CD4-positive, CD25-positive, alpha-beta regulatory T cell (primary cell): ENCODE data around the gene DEFB128. TPM values are rescaled to one million over a fixed set of nuclear protein-coding genes. Genes with fewer than 3 reads are reported as not detected.
"Not testable (repeated sequence)": the region's sequence is repeated elsewhere in the genome, so short reads cannot be mapped to it uniquely, and the experiment has no call there.

ENCODE experiments used
- ATAC-seq, 2 donors: fragments of 150-1000 bp; cut with Tn5 transposase; one replicate each; pipeline ENCODE4 v1.10.0; 2021; ENCODE audit warnings: low read depth in 2 of 2, moderate number of reproducible peaks in 2 of 2, moderate library complexity in 1 of 2
- DNase-seq, 3 donors: peaks; one replicate each; pipeline versions ENCODE4 v3.0.0 to v3.0.0-alpha.2; 2012 to 2022; ENCODE audit warnings: mixed read lengths in 1 of 3
- H3K27ac ChIP-seq: one replicate; pipeline ENCODE4 v1.7.0; 2013; ENCODE audit warnings: mild to moderate bottlenecking, low read length; ENCODE audit not compliant: insufficient read depth, poor library complexity, severe bottlenecking
- H3K27me3 ChIP-seq: one replicate; pipeline ENCODE4 v1.7.0; 2013; ENCODE audit warnings: low read length; ENCODE audit not compliant: control insufficient read depth, insufficient read depth
- H3K36me3 ChIP-seq: one replicate; pipeline ENCODE4 v1.7.0; 2013; ENCODE audit warnings: mild to moderate bottlenecking, low read length, moderate library complexity; ENCODE audit not compliant: control insufficient read depth, insufficient read depth
- H3K4me1 ChIP-seq: 2 replicates; pipeline ENCODE4 v1.7.0; 2013; ENCODE audit warnings: mild to moderate bottlenecking, low read length; ENCODE audit not compliant: insufficient read depth, control insufficient read depth, poor library complexity, severe bottlenecking
- H3K4me3 ChIP-seq: one replicate; pipeline ENCODE4 v1.7.0; 2013; ENCODE audit warnings: low read depth, mild to moderate bottlenecking, low read length, moderate library complexity
- H3K9me3 ChIP-seq, 2 experiments: 1 replicate in 1 of 2; 2 replicates in 1 of 2; pipeline ENCODE4 v1.7.0; 2013; ENCODE audit warnings: low read length in 2 of 2, mild to moderate bottlenecking in 1 of 2, moderate library complexity in 1 of 2; ENCODE audit not compliant: control insufficient read depth in 2 of 2
- H3K27ac Mint-ChIP-seq, 3 donors: one replicate each; pipeline ENCODE4 v1.8.0; 2020 to 2022; ENCODE audit warnings: mild to moderate bottlenecking in 3 of 3, mixed read lengths in 3 of 3, moderate library complexity in 2 of 3
- H3K27me3 Mint-ChIP-seq: one replicate; pipeline ENCODE4 v1.8.0; 2022; ENCODE audit warnings: mild to moderate bottlenecking, mixed read lengths
- H3K36me3 Mint-ChIP-seq: one replicate; pipeline ENCODE4 v1.8.0; 2020; ENCODE audit warnings: mixed read lengths
- H3K4me1 Mint-ChIP-seq, 4 donors: one replicate each; pipeline ENCODE4 v1.8.0; 2020 to 2022; ENCODE audit warnings: mixed read lengths in 4 of 4, mild to moderate bottlenecking in 1 of 4
- H3K4me3 Mint-ChIP-seq, 4 donors: one replicate each; pipeline ENCODE4 v1.8.0; 2020 to 2022; ENCODE audit warnings: mild to moderate bottlenecking in 4 of 4, mixed read lengths in 4 of 4, moderate library complexity in 3 of 4
- H3K9me3 Mint-ChIP-seq, 7 donors: one replicate each; pipeline ENCODE4 v1.8.0; 2020 to 2022; ENCODE audit warnings: mixed read lengths in 7 of 7, mild to moderate bottlenecking in 3 of 7, moderate library complexity in 2 of 7
- polyA plus RNA-seq, 4 donors: library from polyadenylated mRNA; unstranded; fragments of 300-500 nt; fragmentation: Illumina TruSeq; gene quantifications; one replicate each; pipeline ENCODE4 v1.2.3, GENCODE V29; 2021
- total RNA-seq: library from RNA; stranded (reverse); gene quantifications from one replicate; pipeline ENCODE4 v1.2.3, GENCODE V29; 2022

DEFB128 gene
- total and polyA plus RNA-seq, 5 donors from 2014 or later = not detected

DNA sequence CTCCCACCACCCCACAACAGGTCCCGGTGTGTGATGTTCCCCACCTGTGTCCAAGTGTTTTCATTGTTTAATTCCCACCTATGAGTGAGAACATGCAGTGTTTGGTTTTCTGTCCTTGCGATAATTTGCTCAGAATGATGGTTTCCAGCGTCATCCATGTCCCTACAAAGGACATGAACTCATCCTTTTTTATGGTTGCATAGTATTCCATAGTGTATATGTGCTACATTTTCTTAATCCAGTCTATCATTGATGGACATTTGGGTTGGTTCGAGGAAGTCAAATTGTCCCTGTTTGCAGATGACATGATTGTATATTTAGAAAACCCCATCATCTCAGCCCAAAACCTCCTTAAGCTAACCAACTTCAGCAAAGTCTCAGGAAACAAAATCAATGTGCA is 14.1 kb upstream of the DEFB128 start:
- not testable (repeated sequence) for H3K27ac Mint-ChIP-seq, DNase-seq, H3K36me3 Mint-ChIP-seq, H3K27me3 ChIP-seq, H3K36me3 ChIP-seq, H3K4me1 ChIP-seq, ATAC-seq, H3K4me3 ChIP-seq, H3K27ac ChIP-seq, H3K4me1 Mint-ChIP-seq, H3K9me3 ChIP-seq, H3K4me3 Mint-ChIP-seq, H3K9me3 Mint-ChIP-seq
- H3K27me3 Mint-ChIP-seq = peaks cover 28% of the 10 kb centered on the region

- H3K9me3 ChIP-seq = no peaks in the 10 kb centered on the region
- H3K27me3 Mint-ChIP-seq = peaks cover 35% of the 10 kb centered on the region
- H3K4me1 Mint-ChIP-seq = no peaks in the 10 kb centered on the region
- H3K36me3 Mint-ChIP-seq = no peaks in the 10 kb centered on the region
- no peak overlapping the region for H3K4me3 Mint-ChIP-seq
- H3K27ac ChIP-seq = no peak overlapping the region
- no peak overlapping the region for H3K27ac Mint-ChIP-seq
- no peaks in the 10 kb centered on the region for H3K4me1 ChIP-seq
- peaks cover 0 to 5% (median 1%) of the 10 kb centered on the region in 7 donors for H3K9me3 Mint-ChIP-seq
- H3K27me3 ChIP-seq = peaks cover 4% of the 10 kb centered on the region
- no peak overlapping the region for H3K4me3 ChIP-seq
- DNase-seq (no peak), ATAC-seq (no peak)
- H3K36me3 ChIP-seq = no peaks in the 10 kb centered on the region
Observed at GRCh38 chr20:199996-200395, 10.5 kb upstream of the DEFB128 start.

- Histone ChIP-seq H3K27me3 (peaks cover 6% of the 10 kb centered on the region), H3K27ac (no peak overlapping the region), H3K4me1 (no peaks in the 10 kb centered on the region), H3K4me3 (no peak overlapping the region), H3K36me3 (no peaks in the 10 kb centered on the region), H3K9me3 (no peaks in the 10 kb centered on the region)
- ATAC-seq (no peak), DNase-seq (no peak)
- Mint-ChIP-seq H3K27me3 (peaks cover 37% of the 10 kb centered on the region), H3K9me3 (peaks cover 0 to 5% (median 0%) of the 10 kb centered on the region in 7 donors), H3K4me3 (no peak overlapping the region), H3K27ac (no peak overlapping the region), H3K4me1 (no peaks in the 10 kb centered on the region), H3K36me3 (no peaks in the 10 kb centered on the region)
Observed at GRCh38 chr20:198225-198624, 8.7 kb upstream of the DEFB128 start.

GRCh38 chr20:187733-188132 is 1.8 kb downstream of the DEFB128 start:
- H3K4me1 Mint-ChIP-seq = no peaks in the 10 kb centered on the region
- H3K27ac Mint-ChIP-seq = no peak overlapping the region
- DNase-seq (no peak), ATAC-seq (no peak)
- Histone ChIP-seq H3K4me3 (no peak overlapping the region), H3K27me3 (peaks cover 21% of the 10 kb centered on the region), H3K36me3 (no peaks in the 10 kb centered on the region), H3K27ac (no peak overlapping the region), H3K4me1 (no peaks in the 10 kb centered on the region), H3K9me3 (peaks cover 0 to 2% of the 10 kb centered on the region in 2 experiments)
- H3K9me3 Mint-ChIP-seq = peaks cover 0 to 30% (median 5%) of the 10 kb centered on the region in 7 donors
- peaks cover 55% of the 10 kb centered on the region for H3K27me3 Mint-ChIP-seq
- H3K4me3 Mint-ChIP-seq = no peak overlapping the region
- no peaks in the 10 kb centered on the region for H3K36me3 Mint-ChIP-seq

DNA sequence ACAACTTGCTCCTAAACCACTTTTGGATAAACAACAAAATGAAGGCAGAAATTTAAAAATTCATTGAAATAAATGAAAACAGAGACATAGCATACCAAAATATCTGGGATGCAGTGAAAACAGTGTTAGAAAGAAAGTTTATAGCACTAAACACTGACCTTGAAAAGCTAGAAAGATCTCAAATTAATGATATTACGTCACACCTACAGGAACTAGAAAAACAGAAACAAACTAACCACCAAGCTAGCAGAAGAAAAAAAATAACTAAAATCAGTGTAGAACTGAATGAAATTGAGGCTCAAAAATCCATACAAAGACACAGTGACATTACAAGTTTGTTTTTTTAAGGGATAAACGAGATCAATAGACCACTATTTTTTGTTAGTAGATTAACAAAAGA is 5.2 kb downstream of the DEFB128 start:
- Mint-ChIP-seq H3K4me1 (no peaks in the 10 kb centered on the region), H3K9me3 (peaks cover 0 to 19% (median 5%) of the 10 kb centered on the region in 7 donors), H3K27me3 (peaks cover 53% of the 10 kb centered on the region), H3K36me3 (no peaks in the 10 kb centered on the region), H3K27ac (no peak overlapping the region), H3K4me3 (no peak overlapping the region)
- no peak for DNase-seq
- no peak overlapping the region for H3K27ac ChIP-seq
- H3K4me3 ChIP-seq = no peak overlapping the region
- H3K36me3 ChIP-seq = no peaks in the 10 kb centered on the region
- no peaks in the 10 kb centered on the region for H3K4me1 ChIP-seq
- peaks cover 0 to 2% of the 10 kb centered on the region in 2 experiments for H3K9me3 ChIP-seq
- no peak for ATAC-seq
- H3K27me3 ChIP-seq = peaks cover 28% of the 10 kb centered on the region

DNA sequence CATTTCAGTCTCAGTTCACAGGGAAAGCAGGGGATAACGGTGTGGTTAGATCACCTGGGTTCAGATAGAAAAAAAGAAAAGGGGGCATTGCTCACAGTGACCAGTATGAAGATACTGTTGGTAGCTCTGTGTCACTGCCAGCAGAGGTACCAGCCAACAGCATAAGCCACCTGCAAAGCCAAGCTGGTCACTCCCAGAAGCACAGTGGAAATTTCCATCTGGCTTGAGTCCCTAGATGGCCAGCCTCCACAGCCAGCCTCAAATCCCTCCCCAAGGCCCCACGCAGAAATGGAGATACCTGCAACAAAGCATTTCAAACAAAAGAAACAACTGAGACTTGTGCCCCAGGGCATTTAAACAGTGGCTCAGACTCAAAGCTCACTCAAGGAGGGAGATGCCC is 20.6 kb downstream of the DEFB128 start:
- no peak overlapping the region for H3K27ac Mint-ChIP-seq
- Histone ChIP-seq H3K27me3 (peaks cover 3% of the 10 kb centered on the region), H3K4me3 (no peak overlapping the region), H3K9me3 (no peaks in the 10 kb centered on the region), H3K36me3 (no peaks in the 10 kb centered on the region), H3K27ac (no peak overlapping the region), H3K4me1 (no peaks in the 10 kb centered on the region)
- no peak for DNase-seq
- no peak for ATAC-seq
- peaks cover 7% of the 10 kb centered on the region for H3K27me3 Mint-ChIP-seq
- H3K4me1 Mint-ChIP-seq = no peaks in the 10 kb centered on the region
- peaks cover 0 to 1% (median 0%) of the 10 kb centered on the region in 7 donors for H3K9me3 Mint-ChIP-seq
- H3K4me3 Mint-ChIP-seq = no peak overlapping the region
- no peaks in the 10 kb centered on the region for H3K36me3 Mint-ChIP-seq

DNA sequence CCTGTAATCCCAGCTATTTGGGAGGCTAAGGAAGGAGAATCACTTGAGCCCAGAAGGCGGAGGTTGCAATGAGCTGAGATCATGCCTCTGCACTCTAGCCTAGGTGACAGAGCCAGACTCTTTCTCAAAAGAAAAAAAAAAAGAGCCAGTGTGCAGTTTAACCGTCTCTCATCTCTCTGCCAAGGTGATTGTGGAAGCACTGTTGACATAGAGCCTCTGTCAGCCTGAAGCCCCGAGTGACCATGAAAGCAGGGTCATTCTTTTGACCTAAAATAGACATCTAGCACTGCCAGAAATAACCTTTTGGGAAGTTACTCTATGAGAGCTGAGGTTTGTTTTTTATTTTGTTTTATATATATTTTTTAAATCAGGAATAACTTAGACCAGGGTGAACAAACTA is 24.9 kb downstream of the DEFB128 start:
- Mint-ChIP-seq H3K36me3 (no peaks in the 10 kb centered on the region), H3K27me3 (peaks cover 18% of the 10 kb centered on the region), H3K4me1 (no peaks in the 10 kb centered on the region), H3K9me3 (peaks cover 0 to 3% (median 1%) of the 10 kb centered on the region in 7 donors), H3K4me3 (no peak overlapping the region), H3K27ac (no peak overlapping the region)
- ATAC-seq (no peak), DNase-seq (no peak)
- peaks cover 8% of the 10 kb centered on the region for H3K27me3 ChIP-seq
- H3K4me3 ChIP-seq = no peak overlapping the region
- no peak overlapping the region for H3K27ac ChIP-seq
- no peaks in the 10 kb centered on the region for H3K9me3 ChIP-seq
- no peaks in the 10 kb centered on the region for H3K36me3 ChIP-seq
- no peaks in the 10 kb centered on the region for H3K4me1 ChIP-seq

DNA sequence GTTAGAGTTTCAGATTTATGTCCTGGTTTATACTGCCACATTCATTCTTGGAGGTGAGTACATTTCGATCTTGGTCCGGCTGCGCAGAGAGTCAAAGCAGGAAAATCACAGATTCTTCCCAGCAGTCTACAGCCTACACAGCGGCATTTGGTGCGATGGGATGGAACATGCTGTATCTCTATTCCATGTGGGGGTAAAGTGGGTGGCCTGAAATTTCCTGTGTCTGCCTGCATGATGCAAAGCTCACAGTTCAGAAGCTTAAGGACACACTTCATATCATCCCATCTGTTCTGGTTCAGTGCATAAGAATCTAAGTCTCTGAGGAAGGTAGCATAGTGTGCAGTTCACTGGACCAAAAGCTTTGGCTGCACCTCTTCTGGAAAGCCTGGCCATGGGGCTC is 32.4 kb downstream of the DEFB128 start, which contains the start of gene DEFB127:
TSS of gene DEFB127 (plus strand) at position 301 of the 400 bp plus-strand sequence. CDS start at position 392, 91 bp downstream.
- Histone ChIP-seq H3K36me3 (no peaks in the 10 kb centered on the region), H3K4me1 (no peaks in the 10 kb centered on the region), H3K4me3 (no peak within 1 kb of the TSS), H3K9me3 (no peaks in the 10 kb centered on the region), H3K27me3 (peaks cover 9% of the 10 kb centered on the region), H3K27ac (no peak within 1 kb of the TSS)
- Mint-ChIP-seq H3K4me3 (no peak within 1 kb of the TSS), H3K4me1 (no peaks in the 10 kb centered on the region), H3K27ac (no peak within 1 kb of the TSS), H3K9me3 (peaks cover 0 to 3% (median 1%) of the 10 kb centered on the region in 7 donors), H3K27me3 (peaks cover 30% of the 10 kb centered on the region), H3K36me3 (no peaks in the 10 kb centered on the region)
- ATAC-seq (no peak), DNase-seq (no peak)
